ENCODE results near the gene PGP. TPM values are rescaled to one million over a fixed set of nuclear protein-coding genes. Genes with fewer than 3 reads are reported as not detected.
"Not testable (repeated sequence)": the region's sequence is repeated elsewhere in the genome, so short reads cannot be mapped to it uniquely, and the experiment has no call there.

The PGP gene
- total RNA-seq, result 19.3 and 25.8 TPM in 2 replicates

DNA sequence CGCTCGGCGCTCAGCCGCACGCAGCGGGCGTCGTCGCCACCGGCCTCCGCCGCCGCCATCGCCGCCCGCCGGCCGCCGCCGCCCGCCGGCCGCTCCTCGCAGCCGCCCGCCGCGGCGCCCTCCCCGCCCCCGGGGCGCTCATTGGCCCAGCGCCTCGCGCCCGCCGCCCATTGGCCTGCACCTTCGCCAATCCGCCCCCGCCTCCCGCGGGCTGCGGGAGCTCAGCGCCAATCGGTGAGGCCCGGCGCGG lies at the start of gene PGP:
TSS of gene PGP (minus strand) at position 122 of the 250 bp plus-strand sequence. CDS start at position 59, 63 bp downstream.
- DNase-seq (ENCODE audit: low read depth, low spot score), result no peak

DNA sequence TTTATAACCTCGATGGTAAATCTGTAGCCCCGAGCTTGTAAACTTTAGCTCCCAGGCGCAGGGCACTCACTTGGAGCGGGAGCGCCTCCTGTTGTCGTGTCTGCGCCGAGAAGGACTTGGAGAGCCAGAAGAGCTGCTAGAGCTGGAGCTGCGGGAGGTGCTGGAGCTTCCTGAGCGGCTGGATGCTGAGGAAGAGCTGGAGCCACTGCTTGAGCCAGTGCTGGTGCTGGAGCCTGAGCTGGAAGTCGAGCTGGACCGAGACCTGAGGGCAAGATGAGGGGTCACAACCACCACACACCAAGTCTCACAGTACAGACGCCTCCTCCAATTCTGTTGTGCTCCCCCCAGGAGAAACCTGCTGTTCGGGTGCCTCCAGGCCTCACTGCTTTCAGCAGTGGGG lies 48.4 kb upstream of the PGP start:
- DNase-seq (ENCODE audit: low read depth, low spot score), result not testable (repeated sequence)

DNA sequence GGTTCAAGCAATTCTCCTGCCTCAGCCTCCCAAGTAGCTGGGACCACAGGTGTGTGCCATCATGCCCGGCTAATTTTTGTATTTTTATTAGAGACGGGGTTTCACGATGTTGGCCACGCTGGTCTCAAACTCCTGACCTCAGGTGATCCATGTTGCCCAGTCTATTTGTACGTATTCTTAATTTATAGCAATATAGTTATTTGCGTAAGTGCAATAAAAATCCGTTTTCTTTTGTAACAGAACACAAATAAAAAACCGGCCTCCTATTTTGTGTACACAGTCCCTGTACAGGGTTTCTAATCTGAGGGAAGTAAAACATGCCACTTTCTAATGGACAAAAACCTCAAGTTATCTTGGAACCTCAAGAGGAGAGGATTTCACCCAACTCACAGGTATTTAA lies 45.6 kb upstream of the PGP start:
- DNase-seq (ENCODE audit: low read depth, low spot score), result no peak

- DNase-seq (ENCODE audit: low read depth, low spot score), result not testable (repeated sequence)
These were observed 43.9 kb upstream of the PGP start for GRCh38 chr16:2258530-2258929.

GRCh38 chr16:2257726-2258125 lies 43.1 kb upstream of the PGP start:
- no peak for DNase-seq (ENCODE audit: low read depth, low spot score)

GRCh38 chr16:2256531-2257140 lies 42.0 kb upstream of the PGP start:
- no peak for DNase-seq (ENCODE audit: low read depth, low spot score)

DNA sequence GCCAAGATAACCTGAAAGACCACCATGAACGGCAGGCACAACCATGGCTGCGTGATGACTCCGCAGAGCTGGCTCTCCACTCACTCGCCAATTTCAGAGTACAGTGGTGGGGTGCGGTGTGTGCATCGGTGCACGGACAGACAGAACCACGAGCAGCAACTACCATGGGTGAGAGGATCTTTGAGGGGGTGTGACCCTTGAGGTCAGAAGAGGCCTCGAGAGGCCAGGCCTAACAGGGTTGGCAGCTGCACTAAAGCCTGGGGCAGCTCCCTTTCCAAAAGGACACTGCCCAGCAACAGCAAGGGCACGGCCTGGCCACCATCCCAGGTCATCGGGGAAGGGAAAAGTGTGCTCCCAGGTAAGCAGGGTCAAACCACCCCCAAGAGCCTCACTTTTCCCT lies 38.7 kb upstream of the PGP start:
- no peak for DNase-seq (ENCODE audit: low read depth, low spot score)

DNA sequence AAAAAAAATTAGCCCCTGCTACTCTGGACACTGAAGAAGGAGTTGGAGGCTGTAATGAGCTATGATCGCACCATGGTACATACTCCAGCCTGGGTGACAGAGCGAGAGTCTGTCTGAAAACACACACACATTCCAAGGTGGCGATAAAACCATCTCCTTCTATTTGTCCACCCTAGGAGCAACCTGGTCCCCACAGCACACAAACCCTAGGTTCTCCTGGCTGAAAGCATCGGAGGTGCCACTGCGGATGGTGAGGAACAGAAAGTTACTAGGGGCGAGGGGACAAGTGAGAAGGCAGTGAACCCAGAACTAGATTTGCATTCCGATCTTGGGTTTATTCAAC lies 38.1 kb upstream of the PGP start:
- DNase-seq (ENCODE audit: low read depth, low spot score), result no peak

DNA sequence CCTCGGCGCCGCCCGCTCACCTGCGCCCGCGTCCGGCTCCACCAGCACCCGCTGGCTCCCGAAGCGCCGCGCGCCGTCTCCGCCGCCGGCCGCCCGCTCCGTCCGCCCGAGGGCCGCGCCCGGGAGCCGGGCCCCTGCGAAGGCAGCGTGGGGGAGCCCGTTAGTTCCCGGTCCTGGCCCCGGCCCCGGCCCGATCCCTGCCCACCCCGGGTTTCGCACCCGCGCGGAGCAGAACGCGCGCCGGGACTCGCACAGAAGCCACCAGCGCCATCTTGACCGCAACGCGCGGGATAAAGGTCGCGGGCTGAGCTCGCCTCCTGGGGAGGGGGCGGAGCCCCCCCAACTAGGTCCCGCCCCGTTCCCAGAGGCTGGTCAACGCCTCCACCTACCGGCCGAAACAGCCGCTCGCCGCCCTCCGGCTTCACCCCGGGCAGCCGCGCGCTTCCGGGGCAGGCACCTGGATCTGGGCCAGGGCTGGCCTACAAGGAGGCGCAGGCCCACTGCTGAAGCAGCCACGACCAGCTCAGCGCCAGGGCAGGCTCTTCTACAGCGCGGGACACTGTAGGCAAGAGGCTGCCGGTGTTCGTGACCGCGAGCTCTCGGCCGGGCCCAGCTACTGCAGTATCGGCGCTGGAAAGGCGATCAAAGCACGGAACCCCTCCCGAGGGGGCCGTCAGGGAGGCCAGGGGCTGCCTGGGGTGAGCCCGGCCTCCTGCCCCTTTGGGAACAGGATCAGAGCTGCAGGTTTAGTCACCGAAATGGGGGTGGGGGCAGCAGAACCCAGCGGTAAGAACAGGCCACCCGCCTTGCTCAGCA lies 36.9 kb upstream of the PGP start, which contains the start of gene ECI1:
TSS of gene ECI1 (minus strand) at position 292 of the 816 bp plus-strand sequence. CDS start at position 271, 21 bp downstream.
- DNase-seq (ENCODE audit: low read depth, low spot score), result peak; percentile 67

DNA sequence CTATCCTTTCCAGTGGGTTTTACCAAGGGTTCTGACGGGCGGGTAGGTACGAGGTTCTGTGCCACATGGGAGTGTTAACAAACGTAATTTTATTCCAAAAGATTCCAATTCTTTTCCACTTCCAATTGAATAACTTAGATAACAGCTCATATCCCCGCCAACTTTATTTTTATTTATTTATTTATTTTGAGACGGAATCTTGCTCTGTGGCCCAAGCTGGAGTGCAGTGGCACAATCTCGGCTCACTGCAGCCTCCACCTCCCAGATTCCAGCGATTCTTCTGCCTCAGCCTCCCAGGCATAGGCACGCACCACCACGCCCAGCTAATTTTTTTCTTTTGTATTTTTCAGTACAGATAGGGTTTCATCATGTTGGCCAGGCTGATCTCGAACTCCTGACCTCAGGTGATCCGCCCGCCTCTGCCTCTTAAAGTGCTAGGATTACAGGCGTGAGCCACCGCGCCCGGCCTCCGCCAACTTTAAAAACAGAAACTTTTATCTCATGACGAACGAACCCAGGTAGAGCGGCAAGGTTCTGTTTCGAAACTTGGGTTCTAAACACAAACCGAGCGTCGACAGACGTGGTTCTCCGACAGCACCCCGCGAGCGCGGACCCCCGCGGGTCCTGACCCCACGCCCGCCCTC lies 36.1 kb upstream of the PGP start:
- no peak for DNase-seq (ENCODE audit: low read depth, low spot score)

GRCh38 chr16:2246301-2246885 lies 31.8 kb upstream of the PGP start:
- no peak for DNase-seq (ENCODE audit: low read depth, low spot score)

- no peak for DNase-seq (ENCODE audit: low read depth, low spot score)
These were observed 30.5 kb upstream of the PGP start for GRCh38 chr16:2244926-2245795.

- DNase-seq (ENCODE audit: low read depth, low spot score), result no peak
These were observed 29.7 kb upstream of the PGP start for GRCh38 chr16:2244301-2244700.

GRCh38 chr16:2243781-2244180 lies 29.1 kb upstream of the PGP start:
- no peak for DNase-seq (ENCODE audit: low read depth, low spot score)

- DNase-seq (ENCODE audit: low read depth, low spot score), result no peak
These were observed 28.4 kb upstream of the PGP start for GRCh38 chr16:2243031-2243528.

DNA sequence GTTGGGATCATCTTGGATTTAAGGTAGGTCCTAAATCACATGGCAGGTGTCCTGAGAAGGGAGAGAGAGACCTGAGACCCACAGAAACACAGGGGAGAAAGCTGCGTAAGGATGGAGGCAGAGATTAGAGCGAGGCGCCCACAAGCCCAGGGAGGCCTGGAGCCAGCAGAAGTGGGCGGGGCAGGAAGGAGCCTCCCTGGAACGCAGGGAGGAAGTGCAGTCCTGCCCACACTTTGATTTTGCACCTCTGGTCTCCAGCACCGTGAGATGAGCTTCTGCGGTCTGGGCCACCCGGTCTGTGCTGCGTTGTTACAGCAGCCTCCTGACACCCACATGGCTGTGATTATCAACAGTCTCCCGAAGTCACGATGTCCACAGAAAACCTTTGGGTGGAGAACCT lies 28.0 kb upstream of the PGP start:
- DNase-seq (ENCODE audit: low read depth, low spot score), result no peak

- not testable (repeated sequence) for DNase-seq (ENCODE audit: low read depth, low spot score)
These were observed 25.7 kb upstream of the PGP start for GRCh38 chr16:2240331-2240730.

GRCh38 chr16:2238838-2239675 lies 24.4 kb upstream of the PGP start:
- DNase-seq (ENCODE audit: low read depth, low spot score), result no peak

GRCh38 chr16:2238150-2238837 lies 23.7 kb upstream of the PGP start:
- DNase-seq (ENCODE audit: low read depth, low spot score), result no peak

Data from pulmonary artery endothelial cell (primary cell).